ENCODE results near the gene CXXC5. TPM values are rescaled to one million over a fixed set of nuclear protein-coding genes. Genes with fewer than 3 reads are reported as not detected.
"Not testable (repeated sequence)": the region's sequence is repeated elsewhere in the genome, so short reads cannot be mapped to it uniquely, and the experiment has no call there.

Gene CXXC5
- total RNA-seq (2022) (79.5 and 92.3 TPM in 2 replicates), Bru-seq, nascent RNA (percentile 82 among the genes with signal in this experiment), BruChase-seq, experiment 1, labeled RNA remaining after a 2-hour chase (percentile 88 among the genes with signal in this experiment), BruChase-seq, experiment 2, labeled RNA remaining after a 6-hour chase (percentile 80 among the genes with signal in this experiment)
- long read RNA-seq, transcript CXXC5-211 (3 exons, 1,892 nt) = minor isoform, 70 of 268 reads
- long read RNA-seq, transcript CXXC5-201 (3 exons, 2,658 nt) = major isoform, 175 of 268 reads
- long read RNA-seq, partial matches to known transcripts = 8 of 268 reads
- long read RNA-seq, other reads (novel, unspliced or antisense) = 15 of 268 reads

DNA sequence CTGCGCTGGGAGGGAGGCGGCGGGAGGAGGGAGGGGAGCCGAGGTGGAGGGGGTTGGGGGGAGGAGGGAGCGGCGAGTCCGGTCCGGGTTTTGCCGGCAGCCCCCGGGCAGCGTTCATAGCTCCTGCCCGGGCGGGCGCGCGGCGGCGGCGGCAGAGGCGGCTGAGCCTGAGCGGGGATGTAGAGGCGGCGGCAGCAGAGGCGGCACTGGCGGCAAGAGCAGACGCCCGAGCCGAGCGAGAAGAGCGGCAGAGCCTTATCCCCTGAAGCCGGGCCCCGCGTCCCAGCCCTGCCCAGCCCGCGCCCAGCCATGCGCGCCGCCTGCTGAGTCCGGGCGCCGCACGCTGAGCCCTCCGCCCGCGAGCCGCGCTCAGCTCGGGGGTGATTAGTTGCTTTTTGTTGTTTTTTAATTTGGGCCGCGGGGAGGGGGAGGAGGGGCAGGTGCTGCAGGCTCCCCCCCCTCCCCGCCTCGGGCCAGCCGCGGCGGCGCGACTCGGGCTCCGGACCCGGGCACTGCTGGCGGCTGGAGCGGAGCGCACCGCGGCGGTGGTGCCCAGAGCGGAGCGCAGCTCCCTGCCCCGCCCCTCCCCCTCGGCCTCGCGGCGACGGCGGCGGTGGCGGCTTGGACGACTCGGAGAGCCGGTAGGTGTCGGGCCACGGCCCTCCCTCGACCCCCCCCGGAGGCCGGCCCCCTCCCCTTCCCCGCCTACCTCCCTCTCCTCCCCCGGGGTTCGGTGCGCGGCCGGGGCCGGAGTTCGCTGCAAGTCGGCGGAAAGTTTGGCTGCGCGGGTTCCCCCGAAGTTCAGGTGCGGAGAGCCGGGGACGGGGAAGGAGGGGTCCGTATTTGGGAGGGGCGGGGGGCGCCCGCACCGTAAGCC is at the start of gene CXXC5:
Gene CXXC5, plus strand, starts transcription at position 145 of the 877 bp plus-strand sequence. CDS start 32,175 bp downstream, outside the sequence.
- no peaks in the 10 kb centered on the region for H3K9me3 Mint-ChIP-seq (ENCODE audit: unreplicated experiment)
- peak within 1 kb of the TSS; percentile 93 for H3K4me3 Mint-ChIP-seq (ENCODE audit: unreplicated experiment)
- no TSS peak for BruUV-seq (replicated peaks)
- CTCF ChIA-PET = interaction anchor here (0.6 to 3.8 kb wide), 9 partner anchors 10 to 321 kb away, joined by 3 to 29 read pairs (median 7); partner anchors contain the start of gene UBE2D2
- no peaks in the 10 kb centered on the region for H3K27me3 ChIP-seq (replicated peaks; ENCODE audit: control insufficient read depth, insufficient read depth, low read length)
- H3K9me3 ChIP-seq = no peaks in the 10 kb centered on the region
- no peaks in the 10 kb centered on the region for H3K27me3 Mint-ChIP-seq (ENCODE audit: insufficient read depth, unreplicated experiment)
- POLR2A ChIA-PET = interaction anchor here (0.6 to 1.6 kb wide), 11 partner anchors 10 to 306 kb away, joined by 3 to 16 read pairs (median 4); partner anchors contain the start of gene UBE2D2
- peak within 1 kb of the TSS; percentile 91 for H3K4me3 ChIP-seq (ENCODE audit: low read depth, low read length)
- DNase-seq = peak; percentile 88 to 90
- H3K4me1 ChIP-seq = peaks cover 58% of the 10 kb centered on the region
- H3K4me1 Mint-ChIP-seq (ENCODE audit: low read depth, unreplicated experiment) = peaks cover 48% of the 10 kb centered on the region
- intact Hi-C loops (cut with micrococcal nuclease; ENCODE audit: unreplicated experiment) = loop anchor here (10.0 kb wide), 1 partner anchor 456 kb away; no protein-coding TSS in a partner anchor
- TF ChIP-seq, protein P1, sequence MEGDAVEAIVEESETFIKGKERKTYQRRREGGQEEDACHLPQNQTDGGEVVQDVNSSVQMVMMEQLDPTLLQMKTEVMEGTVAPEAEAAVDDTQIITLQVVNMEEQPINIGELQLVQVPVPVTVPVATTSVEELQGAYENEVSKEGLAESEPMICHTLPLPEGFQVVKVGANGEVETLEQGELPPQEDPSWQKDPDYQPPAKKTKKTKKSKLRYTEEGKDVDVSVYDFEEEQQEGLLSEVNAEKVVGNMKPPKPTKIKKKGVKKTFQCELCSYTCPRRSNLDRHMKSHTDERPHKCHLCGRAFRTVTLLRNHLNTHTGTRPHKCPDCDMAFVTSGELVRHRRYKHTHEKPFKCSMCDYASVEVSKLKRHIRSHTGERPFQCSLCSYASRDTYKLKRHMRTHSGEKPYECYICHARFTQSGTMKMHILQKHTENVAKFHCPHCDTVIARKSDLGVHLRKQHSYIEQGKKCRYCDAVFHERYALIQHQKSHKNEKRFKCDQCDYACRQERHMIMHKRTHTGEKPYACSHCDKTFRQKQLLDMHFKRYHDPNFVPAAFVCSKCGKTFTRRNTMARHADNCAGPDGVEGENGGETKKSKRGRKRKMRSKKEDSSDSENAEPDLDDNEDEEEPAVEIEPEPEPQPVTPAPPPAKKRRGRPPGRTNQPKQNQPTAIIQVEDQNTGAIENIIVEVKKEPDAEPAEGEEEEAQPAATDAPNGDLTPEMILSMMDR (IDR thresholded peaks at IDR 0.05; ENCODE audit: insufficient read depth in 1 of 2, low read depth in 1 of 2, low read length in 1 of 2, severe bottlenecking in 1 of 2, unreplicated experiment in 1 of 2) = no peak
- no peaks in the 10 kb centered on the region for H3K36me3 ChIP-seq (ENCODE audit: control insufficient read depth, insufficient read depth, low read length)
- H3K27ac Mint-ChIP-seq (ENCODE audit: unreplicated experiment) = no peak within 1 kb of the TSS
- H3K36me3 Mint-ChIP-seq (ENCODE audit: insufficient read depth, unreplicated experiment) = peaks cover 32% of the 10 kb centered on the region

DNA sequence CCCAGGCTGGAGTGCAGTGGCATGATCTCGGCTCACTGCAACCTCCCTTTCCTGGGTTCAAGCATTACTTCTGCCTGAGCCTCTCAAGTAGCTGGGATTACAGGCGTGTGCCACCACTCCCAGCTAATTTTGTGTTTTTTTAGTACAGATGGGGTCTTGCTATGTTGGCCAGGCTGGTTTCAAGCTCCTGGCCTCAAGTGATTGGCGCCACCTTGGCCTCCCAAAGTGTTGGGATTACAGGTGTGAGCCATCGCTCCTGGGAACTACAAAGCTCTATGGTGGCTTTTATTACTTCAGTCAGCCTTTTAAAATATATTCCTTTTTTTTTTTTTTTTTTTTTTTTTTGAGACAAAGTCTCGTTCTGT is 49.6 kb upstream of the CXXC5 start:
- H3K27ac Mint-ChIP-seq (ENCODE audit: unreplicated experiment); H3K27me3 Mint-ChIP-seq (ENCODE audit: insufficient read depth, unreplicated experiment); H3K4me1 ChIP-seq; intact Hi-C loops (cut with micrococcal nuclease; ENCODE audit: unreplicated experiment); H3K36me3 ChIP-seq (ENCODE audit: control insufficient read depth, insufficient read depth, low read length); H3K27me3 ChIP-seq (replicated peaks; ENCODE audit: control insufficient read depth, insufficient read depth, low read length); H3K4me1 Mint-ChIP-seq (ENCODE audit: low read depth, unreplicated experiment); H3K4me3 Mint-ChIP-seq (ENCODE audit: unreplicated experiment); CTCF ChIA-PET; H3K9me3 ChIP-seq; POLR2A ChIA-PET; BruUV-seq (replicated peaks); H3K4me3 ChIP-seq (ENCODE audit: low read depth, low read length); H3K9me3 Mint-ChIP-seq (ENCODE audit: unreplicated experiment); DNase-seq: not testable (repeated sequence)
- peaks cover 53% of the 10 kb centered on the region for H3K36me3 Mint-ChIP-seq (ENCODE audit: insufficient read depth, unreplicated experiment)

DNA sequence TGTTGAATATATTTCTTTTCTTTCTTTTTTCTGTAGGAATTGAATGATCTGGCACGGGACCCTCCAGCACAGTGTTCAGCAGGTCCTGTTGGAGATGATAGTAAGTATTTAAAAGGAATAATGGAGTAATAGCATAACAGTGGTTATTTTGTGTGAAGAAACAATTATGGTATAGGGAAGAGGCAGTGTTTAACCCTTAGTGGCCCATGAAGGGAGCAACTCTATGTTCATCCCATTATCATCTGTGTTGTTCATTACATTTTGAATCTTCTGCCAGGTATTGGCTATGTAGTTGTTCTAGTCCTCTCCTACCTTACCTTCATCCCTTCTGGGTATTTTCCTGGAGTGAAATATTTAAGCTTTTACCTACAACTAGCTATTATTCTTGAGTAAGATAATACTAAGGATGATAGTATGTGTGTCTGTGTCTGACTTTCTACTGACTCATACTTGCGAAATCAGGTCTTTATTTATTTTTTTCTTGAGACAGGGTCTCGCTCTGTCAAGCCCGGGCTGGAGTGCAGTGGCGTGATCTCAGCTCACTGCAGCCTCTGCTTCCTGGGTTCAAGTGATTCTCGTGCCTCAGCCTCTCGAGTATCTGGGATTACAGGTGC is 47.7 kb upstream of the CXXC5 start:
- H3K36me3 Mint-ChIP-seq (ENCODE audit: insufficient read depth, unreplicated experiment) = peaks cover 64% of the 10 kb centered on the region
- ChIA-PET CTCF (no interaction called here), POLR2A (no interaction called here)
- Histone ChIP-seq H3K27me3 (replicated peaks; ENCODE audit: control insufficient read depth, insufficient read depth, low read length) (no peaks in the 10 kb centered on the region), H3K4me3 (ENCODE audit: low read depth, low read length) (no peak overlapping the region), H3K36me3 (ENCODE audit: control insufficient read depth, insufficient read depth, low read length) (no peaks in the 10 kb centered on the region; the same call in 1 of the 2 replicates), H3K9me3 (no peaks in the 10 kb centered on the region), H3K4me1 (no peaks in the 10 kb centered on the region)
- no TSS peak for BruUV-seq (replicated peaks)
- no peak overlapping the region for H3K27ac Mint-ChIP-seq (ENCODE audit: unreplicated experiment)
- TF ChIP-seq, protein P1 (IDR thresholded peaks at IDR 0.05; ENCODE audit: insufficient read depth in 1 of 2, low read depth in 1 of 2, low read length in 1 of 2, severe bottlenecking in 1 of 2, unreplicated experiment in 1 of 2) = no peak
- intact Hi-C loops (cut with micrococcal nuclease; ENCODE audit: unreplicated experiment) = no loop called here
- H3K27me3 Mint-ChIP-seq (ENCODE audit: insufficient read depth, unreplicated experiment) = no peaks in the 10 kb centered on the region
- H3K4me1 Mint-ChIP-seq (ENCODE audit: low read depth, unreplicated experiment) = no peaks in the 10 kb centered on the region
- no peak overlapping the region for H3K4me3 Mint-ChIP-seq (ENCODE audit: unreplicated experiment)
- no peaks in the 10 kb centered on the region for H3K9me3 Mint-ChIP-seq (ENCODE audit: unreplicated experiment)
- no peak for DNase-seq

Measured in Caco-2 (cell line).